ENCODE measurements around the gene MGARP.

DNA sequence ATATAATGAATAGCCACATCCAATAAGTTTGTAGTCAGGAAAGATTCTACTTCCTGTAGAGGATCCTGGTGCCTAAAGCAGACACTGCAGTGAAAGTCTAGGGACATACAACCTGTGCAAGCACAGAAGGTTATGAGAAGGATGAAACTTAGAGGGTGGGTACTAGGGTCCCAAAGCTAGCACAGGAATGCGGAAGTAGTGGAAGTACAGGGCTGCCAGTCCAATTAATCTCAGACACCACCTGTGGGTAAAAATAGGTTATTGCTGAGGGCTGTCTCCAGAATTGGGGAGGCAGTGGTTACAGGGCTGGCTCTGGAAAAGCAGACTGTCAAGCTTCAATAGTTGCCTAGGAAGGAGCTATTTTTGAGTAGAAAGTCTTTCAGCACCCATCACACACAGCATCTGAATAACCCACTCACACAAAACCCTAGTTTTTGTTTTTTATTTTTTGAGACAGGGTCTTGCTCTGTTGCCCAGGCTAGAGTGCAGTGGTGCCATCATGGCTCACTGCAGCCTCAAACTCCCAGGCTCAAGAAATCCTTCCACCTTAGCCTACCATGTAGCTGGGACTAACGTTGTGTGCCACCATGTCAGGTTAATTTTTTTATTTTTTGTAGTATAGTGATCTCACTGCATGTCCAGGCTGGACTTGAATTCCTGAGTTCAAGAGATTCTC lies 52.2 kb downstream of the MGARP start:
- TF ChIP-seq EZH2 (IDR thresholded peaks at IDR 0.05; ENCODE audit: insufficient read depth, poor library complexity, severe bottlenecking) (no peak), EZH2phosphoT487 (IDR thresholded peaks at IDR 0.05; ENCODE audit: insufficient read depth, low read depth) (no peak)

All from GM23248 (cell line).